HG02840 (cell line): ENCODE results near the gene ZCCHC14.
"Not testable (repeated sequence)": the region's sequence is repeated elsewhere in the genome, so short reads cannot be mapped to it uniquely, and the experiment has no call there.

Source experiments
- ATAC-seq: cut with Tn5 transposase; IDR thresholded peaks from one replicate; pipeline ENCODE4 v1.9.1; 2021; ENCODE audit warnings: mild to moderate bottlenecking, moderate library complexity, moderate number of reproducible peaks; ENCODE audit not compliant: unreplicated experiment, low FRiP score

The ZCCHC14 gene

GRCh38 chr16:87498324-87499188 lies 5.7 kb upstream of the ZCCHC14 start:
- no peak for ATAC-seq

GRCh38 chr16:87497767-87498290 lies 5.0 kb upstream of the ZCCHC14 start:
- not testable (repeated sequence) for ATAC-seq

GRCh38 chr16:87497023-87497766 lies 4.4 kb upstream of the ZCCHC14 start:
- not testable (repeated sequence) for ATAC-seq

GRCh38 chr16:87496447-87496801 lies 3.6 kb upstream of the ZCCHC14 start:
- ATAC-seq = no peak

- no peak for ATAC-seq
These were observed 3.0 kb upstream of the ZCCHC14 start for GRCh38 chr16:87495578-87496446.

GRCh38 chr16:87493608-87494280 lies 920 bp upstream of the ZCCHC14 start:
- ATAC-seq = no peak

- no peak for ATAC-seq
These were observed 563 bp downstream of the ZCCHC14 start for GRCh38 chr16:87492291-87492630.

GRCh38 chr16:87491522-87492290 lies 1.1 kb downstream of the ZCCHC14 start:
- no peak for ATAC-seq

GRCh38 chr16:87490799-87491521 lies 1.9 kb downstream of the ZCCHC14 start:
- not testable (repeated sequence) for ATAC-seq

GRCh38 chr16:87490096-87490798 lies 2.6 kb downstream of the ZCCHC14 start:
- ATAC-seq = no peak

- no peak for ATAC-seq
These were observed 3.3 kb downstream of the ZCCHC14 start for GRCh38 chr16:87489434-87490045.

- not testable (repeated sequence) for ATAC-seq
These were observed 3.9 kb downstream of the ZCCHC14 start for GRCh38 chr16:87488960-87489359.

GRCh38 chr16:87487361-87487924 lies 5.4 kb downstream of the ZCCHC14 start:
- ATAC-seq = no peak

- ATAC-seq = no peak
These were observed 6.0 kb downstream of the ZCCHC14 start for GRCh38 chr16:87486713-87487247.

GRCh38 chr16:87486282-87486681 lies 6.5 kb downstream of the ZCCHC14 start:
- ATAC-seq = no peak

- ATAC-seq = not testable (repeated sequence)
These were observed 7.0 kb downstream of the ZCCHC14 start for GRCh38 chr16:87485792-87486191.
